GM10248 (cell line): ENCODE measurements around the gene FNDC5.

Experiments used
- CTCF ChIA-PET: fragments of 300-600 bp; sonication (Branson Sonifier 250); formaldehyde crosslinking; extraction: SDS; loops from one replicate; lab custom pipeline; 2021; ENCODE audit warnings: antibody characterized with exemption; lab: Yijun Ruan, JAX
- POLR2A ChIA-PET: fragments of 350-650 bp; sonication (Branson Sonifier 250); formaldehyde crosslinking; extraction: SDS; loops from one replicate; lab custom pipeline; 2020; ENCODE audit warnings: antibody characterized with exemption; lab: Yijun Ruan, JAX
- DNase-seq: peaks from one replicate; pipeline ENCODE4 v3.0.0; 2012; ENCODE audit errors: extremely low spot score
- TF ChIP-seq, protein P1 (sequence below): IDR thresholded peaks from 2 replicates; pipeline ENCODE4 v1.5.1; 2012; ENCODE audit warnings: mild to moderate bottlenecking, low read depth; ENCODE audit errors: extremely low read depth, missing control alignments, control extremely low read depth

Gene FNDC5

GRCh38 chr1:32868085-32868484 lies 2.6 kb downstream of the FNDC5 start:
- CTCF ChIA-PET: interaction anchor here (1.2 kb wide), 1 partner anchor 218 kb away, joined by 3 read pairs; no protein-coding TSS in a partner anchor
- no peak for DNase-seq
- TF ChIP-seq, protein P1, sequence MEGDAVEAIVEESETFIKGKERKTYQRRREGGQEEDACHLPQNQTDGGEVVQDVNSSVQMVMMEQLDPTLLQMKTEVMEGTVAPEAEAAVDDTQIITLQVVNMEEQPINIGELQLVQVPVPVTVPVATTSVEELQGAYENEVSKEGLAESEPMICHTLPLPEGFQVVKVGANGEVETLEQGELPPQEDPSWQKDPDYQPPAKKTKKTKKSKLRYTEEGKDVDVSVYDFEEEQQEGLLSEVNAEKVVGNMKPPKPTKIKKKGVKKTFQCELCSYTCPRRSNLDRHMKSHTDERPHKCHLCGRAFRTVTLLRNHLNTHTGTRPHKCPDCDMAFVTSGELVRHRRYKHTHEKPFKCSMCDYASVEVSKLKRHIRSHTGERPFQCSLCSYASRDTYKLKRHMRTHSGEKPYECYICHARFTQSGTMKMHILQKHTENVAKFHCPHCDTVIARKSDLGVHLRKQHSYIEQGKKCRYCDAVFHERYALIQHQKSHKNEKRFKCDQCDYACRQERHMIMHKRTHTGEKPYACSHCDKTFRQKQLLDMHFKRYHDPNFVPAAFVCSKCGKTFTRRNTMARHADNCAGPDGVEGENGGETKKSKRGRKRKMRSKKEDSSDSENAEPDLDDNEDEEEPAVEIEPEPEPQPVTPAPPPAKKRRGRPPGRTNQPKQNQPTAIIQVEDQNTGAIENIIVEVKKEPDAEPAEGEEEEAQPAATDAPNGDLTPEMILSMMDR: no peak
- POLR2A ChIA-PET: no interaction called here

- CTCF ChIA-PET: interaction anchor here (0.9 to 2.8 kb wide), 3 partner anchors 8 to 348 kb away, joined by 3 to 19 read pairs (median 8); no protein-coding TSS in a partner anchor
- TF ChIP-seq, protein P1: no peak
- POLR2A ChIA-PET: interaction anchor here (0.5 kb wide), 1 partner anchor 58 kb away, joined by 5 read pairs; no protein-coding TSS in a partner anchor
- DNase-seq: no peak
Measured at GRCh38 chr1:32867671-32868070, 3.0 kb downstream of the FNDC5 start.

GRCh38 chr1:32867151-32867550 lies 3.6 kb downstream of the FNDC5 start:
- TF ChIP-seq, protein P1: no peak
- no peak for DNase-seq
- POLR2A ChIA-PET: interaction anchor here (0.5 kb wide), 1 partner anchor 58 kb away, joined by 5 read pairs; no protein-coding TSS in a partner anchor
- CTCF ChIA-PET: interaction anchor here (0.9 to 2.8 kb wide), 3 partner anchors 9 to 347 kb away, joined by 3 to 19 read pairs (median 8); no protein-coding TSS in a partner anchor

DNA sequence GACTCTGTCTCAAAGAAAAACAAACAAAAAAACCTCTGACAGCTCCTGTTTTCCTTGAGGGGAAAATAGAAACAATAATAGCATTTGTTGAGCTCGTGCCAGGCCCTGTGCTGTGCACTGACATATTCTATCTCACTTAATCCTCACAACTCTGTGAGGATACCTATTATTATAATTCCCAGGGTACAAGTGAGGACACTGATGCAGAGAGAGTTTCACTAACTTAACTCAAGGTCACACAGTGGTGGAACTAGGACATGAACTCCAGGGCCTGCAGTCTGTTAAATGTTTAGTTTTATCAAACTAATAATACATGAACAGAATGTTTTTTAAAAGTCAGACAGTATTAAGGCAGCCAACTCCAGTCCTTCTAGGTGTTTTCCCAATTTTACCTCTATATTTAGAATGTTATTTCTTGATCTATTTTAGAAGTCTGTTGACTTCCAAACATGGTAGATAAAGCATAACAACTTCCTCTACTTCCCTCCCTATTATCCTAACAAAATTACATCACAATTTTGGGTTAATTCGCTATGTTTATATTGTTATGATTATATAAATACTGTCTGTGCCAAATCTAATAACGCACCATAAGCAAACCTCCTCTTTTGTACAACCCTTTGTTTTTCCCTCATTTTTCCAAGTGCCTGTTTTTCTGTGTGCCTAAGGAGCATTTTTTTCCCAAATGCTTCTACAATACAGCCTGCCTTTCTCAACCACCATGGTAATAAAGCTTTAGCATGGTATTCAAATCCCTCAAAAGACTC lies 4.9 kb downstream of the FNDC5 start:
- DNase-seq: no peak
- TF ChIP-seq, protein P1: no peak
- POLR2A ChIA-PET: no interaction called here
- CTCF ChIA-PET: interaction anchor here (0.8 to 2.8 kb wide), 2 partner anchors 10 to 221 kb away, joined by 3 to 19 read pairs; no protein-coding TSS in a partner anchor

- ChIA-PET POLR2A (no interaction called here), CTCF (interaction anchor here (1.9 to 5.6 kb wide), 2 partner anchors 8 to 12 kb away, joined by 15 to 35 read pairs; no protein-coding TSS in a partner anchor)
- DNase-seq: no peak
- TF ChIP-seq, protein P1: no peak
Measured at GRCh38 chr1:32864375-32865019, 6.2 kb downstream of the FNDC5 start.

DNA sequence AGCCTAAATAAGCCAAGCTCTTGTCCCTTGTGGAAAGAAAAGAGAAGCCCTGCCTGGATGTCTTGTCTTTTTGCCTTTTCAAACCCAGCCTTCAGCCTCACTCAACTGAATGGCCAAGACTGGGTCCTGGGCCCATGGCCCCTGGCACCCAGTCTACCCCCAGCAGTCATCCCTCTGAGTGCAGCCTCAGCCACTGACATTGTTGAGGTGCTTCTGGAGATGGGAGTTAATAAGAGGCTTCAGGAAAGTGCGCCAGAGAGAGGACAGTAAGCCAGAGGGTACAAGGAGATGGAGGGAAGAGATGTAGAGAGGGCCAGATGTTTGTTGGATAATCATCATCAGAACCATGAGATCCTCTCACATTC lies 6.8 kb downstream of the FNDC5 start:
- DNase-seq: no peak
- TF ChIP-seq, protein P1: no peak
- CTCF ChIA-PET: interaction anchor here (1.9 to 5.6 kb wide), 2 partner anchors 8 to 12 kb away, joined by 15 to 35 read pairs; no protein-coding TSS in a partner anchor
- POLR2A ChIA-PET: no interaction called here
